HFFc6 (cell line): ENCODE data around the gene FBXO42. TPM values are rescaled to one million over a fixed set of nuclear protein-coding genes. Genes with fewer than 3 reads are reported as not detected.

ENCODE experiments used
- DNase-seq: peaks from one replicate; pipeline ENCODE4 v3.0.0-alpha.2; 2018
- H3K27ac Mint-ChIP-seq: 2 replicates; pipeline ENCODE4 v1.8.0; 2020; ENCODE audit warnings: mild to moderate bottlenecking, mixed read lengths
- H3K27me3 Mint-ChIP-seq: 2 replicates; pipeline ENCODE4 v1.8.0; 2021; ENCODE audit warnings: mild to moderate bottlenecking, moderate library complexity, mixed read lengths; ENCODE audit not compliant: insufficient read depth
- H3K36me3 Mint-ChIP-seq: 2 replicates; pipeline ENCODE4 v1.8.0; 2021; ENCODE audit warnings: low read depth, mixed read lengths
- H3K4me1 Mint-ChIP-seq: 2 replicates; pipeline ENCODE4 v1.8.0; 2020; ENCODE audit warnings: low read depth, mixed read lengths
- H3K4me3 Mint-ChIP-seq: 2 replicates; pipeline ENCODE4 v1.8.0; 2020; ENCODE audit warnings: mild to moderate bottlenecking, moderate library complexity, mixed read lengths
- H3K9me3 Mint-ChIP-seq: 2 replicates; pipeline ENCODE4 v1.8.0; 2020; ENCODE audit warnings: mild to moderate bottlenecking, mixed read lengths
- total RNA-seq, 6 experiments: library from RNA; stranded (reverse); fragmentation: NEBNext Ultra II Directional; extraction: Animal tissue kit (Norgen Biotek cat#: 25700); gene quantifications; 2 replicates in 1 of 6; 3 replicates in 5 of 6; pipeline ENCODE4 v1.2.3, GENCODE V29; 2021
- TF ChIP-seq, protein P1 (sequence below): fragments of 200-600 bp; sonication (generic); IDR thresholded peaks from 2 replicates; pipeline ENCODE4 v1.5.0; 2021; ENCODE audit warnings: antibody characterized with exemption, mild to moderate bottlenecking

FBXO42 gene
- total RNA-seq, 6 experiments from 2014 or later: 11.5 to 15.2 (median 13.4) TPM

DNA sequence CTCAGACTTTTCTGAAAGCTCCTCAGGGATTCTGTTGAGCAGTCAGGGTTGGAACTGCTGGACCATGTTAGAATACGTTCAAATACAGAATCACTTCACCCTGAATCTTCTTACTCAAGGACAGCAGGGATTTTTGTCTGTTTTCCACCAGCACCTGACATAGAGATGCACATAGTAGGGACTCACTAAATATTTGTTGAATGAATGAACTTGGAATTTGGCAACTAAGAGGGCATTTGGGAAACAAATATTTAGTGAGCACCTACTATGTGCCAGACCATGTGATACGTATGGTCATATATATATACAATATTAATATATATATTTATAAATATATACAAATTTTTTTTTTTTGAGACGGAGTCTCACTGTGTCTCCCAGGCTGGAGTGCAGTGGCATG, 4.6 kb upstream of the FBXO42 start:
- Mint-ChIP-seq H3K4me3 (no peak overlapping the region), H3K27me3 (peaks cover 3% of the 10 kb centered on the region), H3K27ac (no peak overlapping the region), H3K9me3 (no peaks in the 10 kb centered on the region), H3K4me1 (peaks cover 6% of the 10 kb centered on the region; the same call in 1 of the 2 replicates), H3K36me3 (no peaks in the 10 kb centered on the region)
- DNase-seq: no peak
- TF ChIP-seq, protein P1, sequence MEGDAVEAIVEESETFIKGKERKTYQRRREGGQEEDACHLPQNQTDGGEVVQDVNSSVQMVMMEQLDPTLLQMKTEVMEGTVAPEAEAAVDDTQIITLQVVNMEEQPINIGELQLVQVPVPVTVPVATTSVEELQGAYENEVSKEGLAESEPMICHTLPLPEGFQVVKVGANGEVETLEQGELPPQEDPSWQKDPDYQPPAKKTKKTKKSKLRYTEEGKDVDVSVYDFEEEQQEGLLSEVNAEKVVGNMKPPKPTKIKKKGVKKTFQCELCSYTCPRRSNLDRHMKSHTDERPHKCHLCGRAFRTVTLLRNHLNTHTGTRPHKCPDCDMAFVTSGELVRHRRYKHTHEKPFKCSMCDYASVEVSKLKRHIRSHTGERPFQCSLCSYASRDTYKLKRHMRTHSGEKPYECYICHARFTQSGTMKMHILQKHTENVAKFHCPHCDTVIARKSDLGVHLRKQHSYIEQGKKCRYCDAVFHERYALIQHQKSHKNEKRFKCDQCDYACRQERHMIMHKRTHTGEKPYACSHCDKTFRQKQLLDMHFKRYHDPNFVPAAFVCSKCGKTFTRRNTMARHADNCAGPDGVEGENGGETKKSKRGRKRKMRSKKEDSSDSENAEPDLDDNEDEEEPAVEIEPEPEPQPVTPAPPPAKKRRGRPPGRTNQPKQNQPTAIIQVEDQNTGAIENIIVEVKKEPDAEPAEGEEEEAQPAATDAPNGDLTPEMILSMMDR: no peak

DNA sequence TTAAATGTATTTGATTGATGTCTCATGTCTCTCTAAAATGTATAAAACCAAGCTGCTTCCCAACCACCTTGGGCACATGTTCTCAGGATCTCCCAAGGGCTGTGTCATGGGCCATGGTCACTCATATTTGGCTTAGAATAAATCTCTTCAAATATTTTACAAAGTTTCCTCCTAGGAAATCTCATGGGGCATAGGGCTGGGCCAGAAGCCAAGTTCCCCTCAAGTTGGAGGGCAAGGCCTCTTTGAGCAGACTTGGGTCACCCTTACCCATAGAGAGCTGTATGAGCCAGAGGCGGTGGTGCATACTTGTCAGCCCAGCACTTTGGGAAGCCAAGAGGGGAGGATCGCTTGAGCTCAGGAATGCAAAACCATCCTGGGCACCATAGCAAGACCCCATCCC, 2.3 kb upstream of the FBXO42 start:
- Mint-ChIP-seq H3K9me3 (no peaks in the 10 kb centered on the region), H3K27me3 (peaks cover 3% of the 10 kb centered on the region), H3K4me1 (peaks cover 20% of the 10 kb centered on the region), H3K27ac (no peak overlapping the region), H3K4me3 (no peak overlapping the region), H3K36me3 (peaks cover 4% of the 10 kb centered on the region; the same call in 1 of the 2 replicates)
- no peak for DNase-seq
- TF ChIP-seq, protein P1: no peak

DNA sequence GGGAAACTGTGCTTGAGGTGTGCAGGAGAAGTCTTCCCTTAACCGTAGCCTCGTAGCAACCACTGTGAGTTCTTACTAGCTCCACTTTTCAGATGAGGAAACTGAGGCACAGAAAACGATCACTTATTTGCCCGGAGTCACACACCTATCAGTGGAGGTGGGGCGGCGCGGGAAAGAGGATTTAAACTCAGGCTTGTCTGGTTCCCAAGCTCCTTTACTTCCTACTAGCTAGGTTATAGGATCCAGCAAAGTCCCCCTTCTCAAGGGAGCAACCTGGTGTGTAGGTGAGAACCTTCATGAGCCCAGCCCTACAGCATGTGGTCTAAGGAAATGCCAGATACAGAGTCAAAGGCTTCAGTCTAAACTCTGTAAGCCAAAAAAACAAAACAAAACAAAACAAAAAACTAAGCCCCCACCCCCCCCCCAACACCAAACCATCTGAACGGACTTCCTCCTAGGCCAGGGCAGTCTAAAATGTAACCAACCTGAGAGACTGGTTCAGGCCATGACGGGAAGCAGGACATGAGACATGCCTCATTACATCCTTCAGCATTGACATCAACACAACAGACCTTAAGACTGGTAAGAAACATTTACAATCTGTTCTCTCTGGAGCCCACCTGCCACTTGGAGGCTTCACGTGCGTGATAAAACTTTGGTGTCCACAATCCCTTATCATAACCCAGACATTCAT, 709 bp upstream of the FBXO42 start:
- Mint-ChIP-seq H3K9me3 (no peaks in the 10 kb centered on the region), H3K27me3 (peaks cover 3% of the 10 kb centered on the region), H3K4me1 (peaks cover 37% of the 10 kb centered on the region), H3K4me3 (peak overlapping the region; percentile 91), H3K36me3 (peaks cover 4% of the 10 kb centered on the region; the same call in 1 of the 2 replicates), H3K27ac (peak overlapping the region; percentile 93)
- DNase-seq: no peak
- TF ChIP-seq, protein P1: no peak

DNA sequence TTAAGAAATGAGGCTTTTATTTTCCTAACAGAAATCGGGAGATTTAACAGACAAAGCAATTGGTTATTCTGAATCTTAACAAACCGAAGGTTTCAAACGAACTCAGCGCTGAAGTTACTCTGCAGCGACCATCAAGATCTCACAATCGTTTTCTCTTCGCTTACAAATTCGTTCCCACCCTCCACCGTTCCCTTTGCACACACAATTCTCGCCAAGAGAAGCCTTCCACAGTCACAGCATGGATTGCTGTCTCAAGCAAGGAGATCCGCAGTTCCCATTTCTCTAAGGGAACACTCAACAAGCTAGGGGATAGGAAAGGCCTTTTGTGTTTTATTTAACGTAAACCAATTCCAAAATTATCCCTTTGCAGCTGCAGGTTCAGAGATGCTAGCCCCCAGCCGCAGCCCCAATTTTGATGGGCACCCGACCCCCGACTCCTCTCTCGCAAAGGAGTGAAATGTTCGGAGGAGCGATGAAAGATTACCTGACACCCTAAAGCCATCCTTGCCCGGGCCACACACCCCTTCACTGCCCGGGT, 755 bp downstream of the FBXO42 start:
- H3K27ac Mint-ChIP-seq: peak overlapping the region; percentile 83
- H3K4me1 Mint-ChIP-seq: peaks cover 37% of the 10 kb centered on the region
- peaks cover 4% of the 10 kb centered on the region; the same call in 1 of the 2 replicates for H3K36me3 Mint-ChIP-seq
- no peak for DNase-seq
- peak overlapping the region; percentile 91 for H3K4me3 Mint-ChIP-seq
- H3K27me3 Mint-ChIP-seq: no peaks in the 10 kb centered on the region; the same call in 1 of the 2 replicates
- no peaks in the 10 kb centered on the region for H3K9me3 Mint-ChIP-seq
- TF ChIP-seq, protein P1: no peak

DNA sequence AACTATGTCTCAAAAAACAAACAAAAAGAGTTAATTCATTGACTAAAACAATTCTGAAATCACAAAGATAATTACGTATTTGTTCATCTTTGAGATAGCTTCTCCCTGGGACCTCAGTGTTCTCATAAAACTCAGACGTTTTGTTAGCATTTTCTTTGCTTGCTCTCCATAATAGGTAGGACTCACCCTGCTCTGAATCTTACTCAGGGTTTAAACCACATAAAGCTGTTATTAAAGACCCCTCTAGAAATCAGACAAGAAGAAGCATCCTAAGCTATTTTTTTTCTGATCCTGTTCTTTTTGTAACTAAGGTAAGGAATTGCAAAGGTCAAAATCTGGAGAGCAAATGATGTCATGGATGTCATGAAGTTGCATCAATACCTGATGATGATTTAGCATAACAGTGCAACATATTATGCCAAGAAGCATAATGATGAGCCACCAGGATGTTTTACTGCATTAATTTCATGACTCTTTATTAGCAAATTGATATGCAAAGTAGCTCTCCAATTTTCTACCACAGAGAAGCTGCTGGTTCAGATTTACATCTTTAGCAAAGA, 2.4 kb downstream of the FBXO42 start:
- Mint-ChIP-seq H3K36me3 (peaks cover 4% of the 10 kb centered on the region; the same call in 1 of the 2 replicates), H3K4me3 (peak overlapping the region; percentile 91), H3K27ac (peak overlapping the region; percentile 84), H3K9me3 (no peaks in the 10 kb centered on the region), H3K4me1 (peaks cover 37% of the 10 kb centered on the region), H3K27me3 (no peaks in the 10 kb centered on the region; the same call in 1 of the 2 replicates)
- TF ChIP-seq, protein P1: no peak
- no peak for DNase-seq
